DMS79 (cell line): ENCODE data around the gene ADK.

Experiments
- DNase-seq: peaks from one replicate; lab custom pipeline; 2025; lab: John Stamatoyannopoulos, UW

ADK gene

DNA sequence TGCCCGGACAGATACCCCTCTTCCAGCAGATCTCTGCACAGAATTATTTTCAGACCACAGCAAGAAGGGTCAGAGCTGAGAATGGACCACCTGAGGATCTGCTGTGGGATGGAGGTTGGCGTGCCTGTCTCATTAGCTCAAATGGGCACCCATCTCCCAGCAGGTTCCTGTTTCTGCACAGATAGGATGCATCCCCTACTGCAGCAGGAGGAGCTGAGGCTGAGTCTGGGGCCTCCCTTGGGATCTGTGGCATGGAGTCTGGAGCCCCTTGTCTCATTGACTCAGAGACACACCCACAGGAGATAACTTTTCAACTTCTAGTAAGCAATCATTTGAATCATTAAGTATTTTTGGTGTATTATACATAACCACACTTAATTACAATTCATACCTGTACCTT lies 212.7 kb downstream of the ADK start:
- no peak for DNase-seq

DNA sequence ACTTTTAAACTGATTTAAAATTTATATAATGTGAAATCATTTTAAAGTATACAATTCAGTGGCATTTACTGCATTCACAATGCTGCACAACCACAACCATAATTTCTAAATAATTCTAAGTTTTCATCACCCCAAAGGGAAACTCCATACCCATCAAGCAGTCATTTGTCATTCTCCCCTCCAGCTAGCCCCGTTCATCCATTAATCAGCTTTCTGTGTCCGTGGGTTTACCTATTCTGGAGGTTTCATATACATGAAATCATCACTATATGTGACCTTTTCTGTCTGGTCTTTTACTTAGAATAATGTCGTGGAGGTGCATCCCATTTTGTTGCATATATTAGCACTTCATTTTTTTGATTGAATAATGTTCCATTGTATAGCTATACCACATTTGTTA lies 214.1 kb downstream of the ADK start:
- DNase-seq: no peak

DNA sequence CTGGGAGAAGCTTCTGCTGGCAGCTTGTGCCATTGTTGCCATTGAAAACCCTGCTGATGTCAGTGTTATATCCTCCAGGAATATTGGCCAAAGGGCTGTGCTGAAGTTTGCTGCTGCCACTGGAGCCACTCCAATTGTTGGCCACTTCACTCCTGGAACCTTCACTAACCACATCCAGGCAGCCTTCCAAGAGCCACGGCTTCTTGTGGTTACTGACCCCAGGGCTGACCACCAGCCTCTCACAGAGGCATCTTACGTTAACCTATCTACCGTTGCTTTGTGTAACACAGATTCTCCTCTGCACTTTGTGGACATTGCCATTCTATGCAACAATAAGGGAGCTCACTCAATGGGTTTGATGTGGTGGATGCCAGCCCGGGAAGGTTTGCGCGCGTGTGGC lies 220.7 kb downstream of the ADK start:
- no peak for DNase-seq

DNA sequence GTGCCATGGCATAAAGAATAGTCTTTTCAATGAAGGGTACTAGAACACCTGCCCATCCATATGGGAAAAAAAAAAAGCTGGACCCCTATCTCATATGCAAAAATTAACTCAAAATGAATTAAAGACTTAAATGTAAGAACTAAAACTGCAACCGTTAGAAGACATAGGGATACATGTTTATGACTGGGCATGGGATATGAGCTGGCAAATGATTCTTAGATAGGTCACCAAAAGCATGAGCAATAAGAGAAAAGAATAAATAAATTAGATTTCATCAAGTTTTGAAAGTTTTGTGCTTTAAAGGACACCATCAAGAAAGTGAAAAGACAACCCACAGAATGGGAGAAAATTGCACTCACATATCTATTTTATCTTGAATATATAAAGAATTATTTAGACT lies 222.0 kb downstream of the ADK start:
- DNase-seq: no peak

DNA sequence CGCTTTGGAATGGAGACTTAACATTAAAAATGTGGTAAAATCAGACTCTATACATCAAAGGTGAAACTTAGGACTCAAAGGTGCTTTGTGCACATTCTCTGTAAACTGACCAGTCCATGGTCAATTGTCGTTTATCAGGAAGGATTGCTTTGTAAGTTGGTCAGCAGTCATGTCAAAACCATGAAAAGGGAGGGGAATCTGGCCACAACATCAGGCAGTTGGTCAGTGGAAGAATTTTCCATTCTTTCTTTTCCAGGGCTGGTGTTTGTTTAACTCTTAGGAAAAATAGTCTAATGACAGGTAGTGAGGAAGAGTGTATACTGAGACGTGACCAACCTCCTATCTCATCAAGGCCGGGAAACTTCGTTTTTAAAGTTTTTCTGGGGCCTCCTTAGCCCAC lies 226.5 kb downstream of the ADK start:
- no peak for DNase-seq

DNA sequence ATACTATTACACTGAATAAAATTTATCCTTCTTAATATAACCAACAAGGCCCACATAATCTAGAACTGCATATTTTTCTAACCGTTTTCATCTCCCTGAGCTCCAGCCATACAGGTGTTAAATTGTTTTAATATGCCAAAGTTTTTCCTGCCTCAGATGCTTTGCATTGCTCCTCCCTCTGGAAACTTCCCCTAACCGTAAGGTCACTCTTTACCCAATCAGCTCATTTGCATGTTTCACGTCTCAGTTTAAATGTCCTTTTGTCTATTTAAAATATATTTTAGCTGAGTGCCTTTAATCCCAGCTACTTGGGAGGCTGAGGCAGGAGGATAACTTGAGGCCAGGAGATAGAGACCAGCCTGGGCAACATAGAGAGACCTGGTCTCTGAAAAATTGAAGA lies 228.5 kb downstream of the ADK start:
- no peak for DNase-seq

DNA sequence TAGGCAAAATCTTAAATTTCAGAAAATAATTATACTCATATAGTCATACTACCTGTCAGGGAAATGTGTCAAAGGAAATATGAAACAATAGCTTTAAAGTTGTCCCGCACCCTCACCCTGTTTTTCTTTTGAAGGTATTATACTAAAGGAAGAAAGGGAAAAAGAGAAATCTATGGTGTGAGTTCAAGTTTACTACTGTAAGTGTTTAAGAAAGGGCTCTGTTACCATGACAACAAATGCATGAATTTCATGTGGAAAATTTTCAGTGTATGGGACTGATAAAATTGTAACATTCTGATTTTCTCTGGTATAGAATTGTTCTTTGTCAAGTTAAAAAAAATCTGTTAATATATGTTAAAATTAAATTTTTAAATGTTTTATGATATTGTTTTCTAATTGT lies 229.8 kb downstream of the ADK start:
- DNase-seq: no peak

DNA sequence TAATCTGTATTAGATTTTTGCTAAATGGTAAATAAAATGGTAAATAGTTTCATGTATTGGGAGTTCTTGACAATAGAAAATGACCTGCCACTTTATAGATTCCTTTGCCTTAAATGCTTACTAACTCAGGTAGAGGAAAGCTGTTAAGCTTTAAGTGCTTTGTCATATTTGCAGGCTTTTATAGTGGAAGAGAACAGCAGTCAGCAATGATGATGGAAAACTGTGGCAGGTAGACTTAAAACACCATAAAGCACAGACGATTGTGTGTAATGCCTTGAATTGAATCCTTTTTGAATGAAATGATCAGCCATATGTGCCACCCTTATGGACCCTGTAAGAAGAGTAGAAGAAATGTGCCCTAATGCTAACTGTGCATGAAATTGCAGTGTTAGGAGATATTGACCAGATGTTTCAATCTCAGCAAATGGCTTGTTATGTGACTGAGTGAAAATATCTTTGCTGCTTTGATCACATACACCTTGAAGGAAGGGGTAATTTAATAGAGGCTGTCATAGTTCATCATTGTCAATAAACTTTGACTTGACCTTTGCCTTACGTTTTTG lies 230.4 kb downstream of the ADK start:
- no peak for DNase-seq

DNA sequence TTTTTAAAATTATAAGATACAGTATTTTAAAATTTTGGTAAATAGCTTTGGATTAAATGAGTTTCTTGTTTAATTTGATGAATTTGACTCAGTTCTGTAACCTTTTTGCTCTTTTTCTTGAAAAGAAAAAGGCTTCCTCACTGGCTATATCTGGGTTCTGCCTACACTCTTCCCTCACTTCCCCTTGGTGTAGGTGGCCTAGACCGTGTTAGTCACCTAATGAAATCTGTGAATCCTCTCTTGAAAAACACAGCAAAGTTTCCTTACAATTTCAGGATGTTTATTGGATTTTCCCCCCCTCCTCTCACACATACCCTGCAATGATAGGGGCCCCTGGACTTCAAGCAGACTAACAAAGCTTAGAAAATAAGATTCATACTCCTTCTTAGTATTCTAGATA lies 231.6 kb downstream of the ADK start:
- no peak for DNase-seq

DNA sequence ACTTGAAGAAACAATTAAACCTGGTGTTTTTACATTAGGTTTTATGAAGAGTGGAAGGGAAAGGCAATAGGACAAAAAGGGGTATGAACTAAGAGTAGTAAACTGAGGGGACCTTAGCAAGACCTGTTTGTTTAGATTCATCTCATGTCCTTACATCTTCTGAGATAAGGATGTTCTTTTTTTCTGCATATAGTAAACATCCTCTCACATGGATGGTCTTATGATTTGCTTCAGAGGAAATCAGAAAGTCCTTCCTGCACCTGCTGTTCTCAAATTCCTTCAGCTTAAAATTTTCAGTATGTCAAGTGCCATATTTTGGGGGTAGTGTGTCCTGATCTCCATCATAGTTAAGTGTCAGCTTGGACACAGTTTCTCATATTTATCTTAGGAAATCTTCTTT lies 232.6 kb downstream of the ADK start:
- no peak for DNase-seq

DNA sequence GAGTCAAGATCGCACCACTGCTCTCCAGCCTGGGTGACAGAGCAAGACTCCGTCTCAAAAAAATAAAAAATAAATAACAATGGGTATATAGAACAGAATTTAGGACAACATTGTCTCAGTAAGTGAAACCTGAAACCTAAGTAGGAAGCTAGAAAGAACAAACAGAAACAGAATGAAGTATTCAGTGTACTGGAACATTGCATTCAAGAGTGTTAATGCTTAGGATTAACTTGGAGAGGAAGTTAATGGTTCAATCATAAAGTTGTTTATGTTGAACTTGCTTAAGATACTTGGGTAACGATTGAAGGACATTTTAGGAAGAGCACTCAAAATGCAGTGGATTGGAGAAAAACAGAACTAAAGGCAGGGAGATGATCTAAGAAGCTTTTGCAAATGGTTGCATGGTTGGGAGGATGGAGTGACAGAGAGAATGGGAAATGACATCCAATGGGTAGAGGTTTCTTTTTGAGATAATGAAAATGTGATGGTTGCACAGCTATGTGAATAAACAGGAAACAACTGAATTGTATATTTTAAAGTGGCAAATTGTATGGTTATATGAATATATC lies 233.7 kb downstream of the ADK start:
- peak; percentile 87 for DNase-seq

DNA sequence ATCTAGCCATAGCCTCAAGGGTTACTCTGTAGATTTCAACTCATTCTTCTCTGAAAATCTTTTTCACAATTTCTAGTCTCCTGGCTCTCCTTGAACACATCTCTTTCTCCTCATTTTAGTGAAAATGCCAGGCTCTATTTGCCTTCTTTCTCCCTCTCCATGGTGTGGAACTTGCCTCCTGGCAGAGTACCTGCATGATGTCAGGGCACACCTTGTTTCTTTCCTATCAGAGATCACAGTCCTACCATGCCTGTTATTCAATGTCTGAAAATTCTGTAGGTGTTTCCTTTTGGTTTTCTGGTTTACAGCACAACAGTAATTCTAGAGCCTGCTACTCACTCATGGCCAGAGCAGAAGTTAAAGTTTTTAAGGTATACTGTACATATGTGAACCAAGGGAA lies 237.8 kb downstream of the ADK start:
- no peak for DNase-seq

DNA sequence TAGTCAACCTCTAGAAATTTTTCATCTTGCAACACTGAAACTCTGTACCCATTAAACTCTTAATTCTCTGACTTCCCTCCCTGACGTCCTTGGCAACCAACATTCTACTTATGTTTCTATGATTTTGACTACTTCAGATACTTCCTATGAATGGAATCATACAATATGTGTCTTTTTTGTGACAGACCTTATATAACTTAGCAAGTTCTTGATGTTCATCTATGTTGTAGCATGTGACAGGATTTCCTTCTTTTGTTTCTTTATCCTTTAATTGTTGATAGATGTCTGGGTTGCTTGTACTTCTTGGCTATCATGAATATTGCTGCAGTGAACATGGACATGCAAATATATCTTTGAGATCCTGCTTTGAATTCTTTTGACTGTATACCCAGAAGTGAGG lies 240.8 kb downstream of the ADK start:
- no peak for DNase-seq

DNA sequence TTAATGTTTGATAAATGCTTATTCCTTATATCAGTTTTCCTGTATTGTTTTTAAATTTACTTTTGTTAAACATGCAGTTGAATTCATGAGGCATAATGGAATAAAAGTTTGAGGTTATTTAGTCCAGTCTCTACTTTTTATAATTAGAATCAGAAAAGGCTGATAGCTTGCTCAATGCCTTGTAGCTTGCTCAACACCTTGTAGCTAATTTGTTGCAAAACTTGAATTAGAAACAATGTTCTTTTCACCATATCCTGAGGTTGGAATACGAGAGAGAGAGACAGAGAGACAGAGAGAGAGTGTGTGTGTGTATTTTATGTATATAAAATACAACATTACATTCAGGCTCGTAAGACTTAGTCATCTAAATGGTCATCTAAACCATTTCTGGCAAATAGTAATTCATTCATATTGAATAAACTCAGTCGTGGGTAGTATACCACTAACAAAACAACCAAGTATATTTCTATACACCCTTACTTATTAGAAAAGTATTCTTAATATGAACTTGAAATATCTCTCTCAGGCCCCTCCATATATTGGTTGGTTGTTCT lies 243.5 kb downstream of the ADK start:
- no peak for DNase-seq

DNA sequence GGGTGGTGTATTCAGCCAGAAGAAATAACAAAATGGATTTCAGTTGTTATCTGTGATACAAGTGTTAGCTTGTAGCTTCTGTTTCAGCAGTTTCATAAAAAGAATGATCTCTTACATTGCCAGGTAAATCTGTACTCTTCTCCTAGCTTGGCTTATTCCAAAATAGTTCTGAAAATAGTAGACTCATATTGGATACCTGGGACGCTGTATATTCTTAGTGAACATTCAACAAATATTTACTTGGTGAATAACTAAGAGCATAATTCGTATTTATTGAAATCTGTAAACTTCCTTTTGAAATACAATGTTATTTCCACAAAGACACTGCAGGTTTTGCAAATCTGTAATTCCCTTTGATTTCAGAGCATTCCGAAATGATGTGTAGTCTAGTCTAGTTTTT lies 249.2 kb downstream of the ADK start:
- DNase-seq: no peak

DNA sequence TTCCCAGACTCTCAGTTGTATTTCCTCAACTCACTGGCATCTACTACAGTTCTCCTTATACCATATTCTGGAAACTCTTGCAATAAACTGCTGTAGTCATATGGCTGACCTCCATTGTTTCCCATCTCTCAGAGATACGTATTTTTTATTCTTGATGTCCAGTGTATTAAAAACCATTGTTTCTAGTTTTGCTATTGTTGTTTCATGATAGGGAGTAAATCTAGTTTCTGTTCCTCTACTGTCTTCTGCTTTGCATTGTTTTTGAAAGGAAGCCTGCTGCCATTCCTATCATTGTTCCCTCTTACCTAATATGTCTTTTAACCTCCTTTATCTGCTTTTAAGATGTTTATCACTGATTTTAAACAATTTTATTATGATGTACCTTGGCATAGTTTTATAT lies 255.0 kb downstream of the ADK start:
- no peak for DNase-seq

DNA sequence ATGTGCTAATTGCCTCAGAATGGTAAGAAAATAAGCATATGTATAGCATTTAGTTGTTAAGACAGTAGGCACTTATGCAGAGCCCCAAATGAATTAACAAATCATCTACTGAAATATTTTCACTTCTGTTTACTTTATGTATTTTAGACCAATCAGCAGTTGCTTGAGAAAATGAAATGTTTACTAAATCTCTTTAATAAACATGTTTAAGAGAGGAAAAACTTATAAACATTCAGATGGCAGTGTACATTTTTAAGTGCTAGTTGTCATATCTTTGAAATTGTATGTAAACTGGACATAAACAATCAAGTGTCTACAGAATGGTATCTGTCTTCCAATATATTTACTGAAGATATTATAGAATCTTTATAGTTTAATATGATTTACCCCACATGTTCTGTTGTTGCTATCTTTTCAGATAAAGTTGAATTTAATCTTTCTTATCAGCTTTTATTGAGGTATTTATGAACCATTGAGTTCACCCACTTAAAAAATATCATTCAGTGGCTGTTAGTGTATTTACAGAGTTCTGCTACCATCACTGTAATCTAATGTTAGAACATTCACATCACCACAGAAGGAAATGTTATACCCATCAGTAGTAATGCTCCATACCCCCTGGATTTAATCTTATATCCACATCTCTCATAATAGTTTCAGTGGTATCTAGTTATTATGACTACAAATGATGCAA lies 264.3 kb downstream of the ADK start:
- DNase-seq: no peak

DNA sequence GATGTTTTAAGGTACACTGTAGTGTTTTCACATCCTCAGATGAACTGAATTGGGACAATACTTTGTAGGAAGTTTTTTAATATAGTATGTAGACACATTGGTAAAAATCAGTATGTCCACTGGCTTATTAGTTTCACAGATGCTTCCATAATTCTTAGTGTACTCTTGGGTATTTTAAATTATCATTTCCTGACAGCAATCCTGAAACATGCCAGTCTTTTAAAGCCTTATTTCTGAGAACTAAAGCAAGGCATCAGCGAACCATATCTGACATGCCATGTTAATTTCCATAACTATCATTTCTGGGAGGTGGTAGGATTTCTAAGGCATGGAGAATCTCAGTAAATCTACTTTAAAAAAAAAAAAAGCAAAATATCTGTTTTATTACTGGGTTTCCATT lies 266.4 kb downstream of the ADK start:
- no peak for DNase-seq

DNA sequence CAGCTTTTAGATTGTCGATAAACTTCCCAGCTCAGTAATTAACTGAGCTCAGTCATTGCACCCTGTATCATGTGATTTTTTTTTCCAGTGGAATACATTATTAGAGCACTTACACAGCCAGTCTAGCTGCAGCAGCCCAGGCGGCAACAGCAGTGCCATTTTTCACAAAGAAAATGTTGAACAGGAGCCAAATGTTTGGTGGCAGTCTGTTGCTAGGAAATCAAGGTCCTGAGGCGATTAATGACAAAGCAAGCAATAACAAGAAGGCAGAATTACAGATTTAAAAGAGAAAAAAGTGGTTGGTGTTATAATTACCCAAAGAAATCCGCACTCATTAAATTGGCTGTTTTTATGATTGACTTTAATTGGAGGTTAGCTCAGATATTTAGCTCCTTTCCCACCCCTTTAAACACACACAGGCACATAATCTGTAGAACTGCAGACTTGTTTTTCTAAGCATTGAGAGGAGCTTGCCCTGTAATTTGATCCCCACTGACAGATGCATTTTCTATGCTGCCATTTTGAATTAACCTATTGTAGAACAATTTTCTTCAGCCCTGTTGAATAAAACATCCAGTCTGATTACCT lies 267.4 kb downstream of the ADK start:
- DNase-seq: peak; percentile 68

DNA sequence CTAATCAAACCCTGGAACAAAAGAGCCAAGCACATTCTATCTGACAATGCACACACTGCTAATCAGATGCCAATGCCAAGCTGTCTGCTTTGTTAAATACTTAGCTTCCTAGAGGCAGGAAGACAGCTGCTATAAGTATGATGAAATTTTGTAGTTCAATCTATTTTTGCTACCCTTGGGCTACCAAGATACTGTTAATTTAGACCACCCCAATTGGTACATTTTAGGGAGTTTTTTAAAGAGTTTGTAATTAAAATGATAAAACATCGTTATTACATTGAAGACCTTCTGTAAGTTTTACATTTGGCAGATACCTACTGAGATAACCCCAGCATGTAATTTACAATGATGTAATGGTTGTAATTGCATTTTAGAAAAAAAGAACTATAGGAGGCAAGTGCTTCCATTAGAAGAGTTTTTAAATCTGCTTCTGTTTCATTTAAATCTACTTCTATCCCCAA lies 268.5 kb downstream of the ADK start:
- DNase-seq: no peak

DNA sequence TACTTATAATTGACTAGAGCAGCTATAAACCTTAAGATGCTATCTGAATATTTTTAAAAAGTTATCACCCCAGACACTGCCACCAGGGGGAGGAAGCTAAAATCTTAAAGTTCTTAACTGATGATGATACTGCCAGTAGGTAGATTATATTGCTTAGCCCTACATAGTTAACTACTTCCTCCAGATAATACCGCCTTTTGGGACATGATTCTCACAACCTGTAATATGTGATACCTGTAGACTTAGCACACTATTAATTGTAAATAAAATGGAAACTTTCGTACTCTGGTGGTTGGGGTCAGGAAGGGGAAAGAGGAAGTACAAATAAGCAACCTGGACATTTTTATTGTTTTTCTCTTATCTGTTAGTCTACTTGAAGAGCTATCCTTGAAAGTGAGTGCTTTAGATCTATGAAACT lies 268.9 kb downstream of the ADK start:
- DNase-seq: no peak

DNA sequence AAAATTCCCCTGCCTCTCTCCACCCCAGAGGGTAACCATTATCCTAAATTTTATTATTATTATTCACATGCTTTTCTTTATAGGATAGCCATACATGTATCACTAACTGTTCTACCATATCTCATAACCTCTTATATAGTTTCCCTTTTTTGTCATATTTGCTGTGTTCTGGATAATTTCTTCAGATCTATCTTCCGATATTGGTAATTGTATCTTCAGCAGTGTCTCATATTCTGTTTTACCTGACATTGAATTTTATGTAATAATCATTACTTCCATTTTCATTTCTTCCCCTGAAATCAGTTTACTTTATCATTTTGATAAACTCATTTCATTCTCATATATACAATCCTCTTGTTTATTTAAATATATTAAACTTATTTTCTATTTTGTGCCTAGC lies 273.5 kb downstream of the ADK start:
- no peak for DNase-seq

DNA sequence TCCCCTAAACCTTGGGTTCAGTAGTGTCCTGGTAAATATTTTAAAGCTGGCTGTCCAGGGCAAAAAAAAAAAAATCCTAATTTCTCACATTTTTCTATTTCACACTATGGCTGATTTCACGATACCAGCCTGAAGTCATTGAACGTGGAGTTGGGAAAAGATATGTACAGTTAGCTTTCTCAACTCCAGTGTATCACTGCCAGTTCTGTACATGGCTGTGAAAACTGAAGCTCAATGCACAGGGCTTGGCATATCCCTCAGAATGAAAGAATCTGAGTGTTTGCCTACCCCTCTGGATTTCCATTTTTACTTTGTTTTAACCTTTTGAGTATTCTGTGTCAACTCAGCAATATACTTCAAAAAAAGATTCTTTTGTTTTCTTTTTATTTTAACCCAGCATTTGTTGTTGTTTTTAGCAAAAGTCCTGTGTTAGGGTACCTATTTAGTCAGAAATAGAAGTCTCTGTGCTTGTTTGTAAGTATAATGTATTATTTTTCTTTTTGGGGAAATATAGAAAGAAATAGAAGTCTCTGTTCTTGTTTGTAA lies 274.5 kb downstream of the ADK start:
- DNase-seq: no peak
